Ishikawa (cell line): Measurements from ENCODE around the gene PHOSPHO1.

Experiments used
- CREB1 ChIP-seq: IDR thresholded peaks from 2 replicates; pipeline ENCODE4 v1.6.1; 2012; ENCODE audit warnings: low read depth
- EP300 ChIP-seq: IDR thresholded peaks from 2 replicates; pipeline ENCODE4 v1.6.1; 2012; ENCODE audit warnings: borderline replicate concordance
- NFIC ChIP-seq: IDR thresholded peaks from 2 replicates; pipeline ENCODE4 v1.6.1; 2012
- TCF12 ChIP-seq: IDR thresholded peaks from 2 replicates; pipeline ENCODE4 v1.6.1; 2012; ENCODE audit warnings: low read depth
- TEAD4 ChIP-seq: IDR thresholded peaks from 2 replicates; pipeline ENCODE4 v1.6.1; 2012
- YY1 ChIP-seq: IDR thresholded peaks from 2 replicates; pipeline ENCODE4 v1.6.1; 2012; ENCODE audit warnings: low read depth
- ZBTB7A ChIP-seq: IDR thresholded peaks from 2 replicates; pipeline ENCODE4 v1.6.1; 2012; ENCODE audit warnings: low read depth
- TF ChIP-seq, protein P1 (sequence below): IDR thresholded peaks from 2 replicates; pipeline ENCODE4 v1.6.1; 2012
- TF ChIP-seq, protein P2 (sequence below): IDR thresholded peaks from 2 replicates; pipeline ENCODE4 v1.6.1; 2012

DNA sequence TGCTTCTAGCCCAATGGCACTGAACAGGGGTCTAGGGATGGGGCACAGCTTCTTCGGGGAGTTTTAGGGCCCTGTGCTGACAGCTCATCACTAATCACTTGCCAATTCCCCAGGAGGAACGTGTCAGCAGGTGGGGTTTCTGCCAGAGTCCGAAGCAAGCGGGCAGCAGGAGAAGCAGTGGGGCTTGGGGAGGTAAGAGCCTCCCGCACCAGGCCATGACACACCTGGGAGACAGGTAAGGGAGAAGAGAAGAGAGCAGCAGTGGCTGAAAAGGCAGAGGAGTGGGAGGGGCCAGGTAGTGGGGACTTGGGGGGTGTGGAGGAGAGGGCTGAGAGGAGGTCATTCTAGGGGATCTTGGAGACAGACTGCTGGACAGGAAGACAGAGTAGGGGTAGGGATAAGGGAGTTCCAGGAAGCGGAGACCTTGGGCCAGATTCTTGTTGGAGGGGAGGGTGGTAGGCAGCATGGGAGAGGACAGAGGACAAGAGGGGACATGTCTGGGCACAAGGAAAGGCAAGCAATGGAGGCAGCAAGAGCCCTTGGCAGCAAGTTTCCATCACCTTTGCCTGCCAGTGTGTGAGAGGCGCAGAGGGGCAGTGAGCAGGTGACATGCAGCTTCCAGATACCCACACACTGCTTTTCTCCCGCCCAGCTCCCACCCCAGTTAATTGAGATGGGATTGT is 4.9 kb downstream of the PHOSPHO1 start:
- TF ChIP-seq, protein P1, sequence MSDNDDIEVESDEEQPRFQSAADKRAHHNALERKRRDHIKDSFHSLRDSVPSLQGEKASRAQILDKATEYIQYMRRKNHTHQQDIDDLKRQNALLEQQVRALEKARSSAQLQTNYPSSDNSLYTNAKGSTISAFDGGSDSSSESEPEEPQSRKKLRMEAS = no peak
- TF ChIP-seq EP300 (no peak), CREB1 (no peak), TCF12 (no peak), YY1 (no peak), ZBTB7A (no peak), NFIC (no peak), TEAD4 (no peak)
- TF ChIP-seq, protein P2, sequence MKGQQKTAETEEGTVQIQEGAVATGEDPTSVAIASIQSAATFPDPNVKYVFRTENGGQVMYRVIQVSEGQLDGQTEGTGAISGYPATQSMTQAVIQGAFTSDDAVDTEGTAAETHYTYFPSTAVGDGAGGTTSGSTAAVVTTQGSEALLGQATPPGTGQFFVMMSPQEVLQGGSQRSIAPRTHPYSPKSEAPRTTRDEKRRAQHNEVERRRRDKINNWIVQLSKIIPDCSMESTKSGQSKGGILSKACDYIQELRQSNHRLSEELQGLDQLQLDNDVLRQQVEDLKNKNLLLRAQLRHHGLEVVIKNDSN = no peak
